Measurements from ENCODE around the gene GPX2. TPM values are rescaled to one million over a fixed set of nuclear protein-coding genes. Genes with fewer than 3 reads are reported as not detected.
"Not testable (repeated sequence)": the region's sequence is repeated elsewhere in the genome, so short reads cannot be mapped to it uniquely, and the experiment has no call there.

GPX2 gene
- polyA plus RNA-seq, 1 donor = 26.6 TPM

DNA sequence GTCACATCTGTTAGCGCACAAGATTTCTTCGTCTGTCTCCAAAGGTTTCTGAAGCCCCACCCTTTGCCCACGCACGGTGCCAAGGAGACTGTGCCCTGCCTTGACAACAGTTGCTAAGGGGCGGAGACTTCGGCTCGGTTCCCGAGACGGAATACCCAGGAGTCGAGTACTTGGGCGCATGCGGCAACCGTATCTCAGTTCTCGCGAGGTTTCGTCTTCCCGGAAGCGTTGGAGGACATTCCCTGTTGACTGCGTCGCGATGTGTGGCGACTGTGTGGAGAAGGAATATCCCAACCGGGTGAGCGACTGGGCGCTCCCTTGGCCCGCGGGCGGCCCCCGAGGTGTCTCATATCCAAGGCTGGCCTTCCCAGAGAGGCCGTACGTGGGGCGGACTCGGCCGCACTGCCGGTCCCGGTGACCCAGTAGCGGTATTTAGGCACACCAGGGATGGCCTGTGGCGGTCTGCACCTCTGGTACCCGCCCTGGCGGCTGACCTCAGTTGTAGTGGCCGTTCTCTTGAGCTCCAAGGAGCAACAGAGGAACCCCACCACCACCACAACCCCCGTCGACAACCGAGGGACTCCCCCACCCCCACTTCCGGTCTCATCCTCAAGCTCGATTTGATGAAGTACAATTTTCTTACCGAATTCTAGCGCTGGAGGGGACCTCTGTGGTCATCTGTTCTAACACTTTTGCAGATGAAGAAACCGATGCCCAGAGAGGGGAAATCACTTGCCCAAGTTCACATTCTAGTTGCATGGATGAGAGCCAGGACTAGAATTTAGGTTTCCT lies 28.1 kb downstream of the GPX2 start, which contains the start of gene CHURC1:
Gene CHURC1, plus strand, starts transcription at position 219 of the 792 bp plus-strand sequence. Its CDS starts 41 bp downstream, at position 260.
- peak within 1 kb of the TSS; percentile 74 for H3K27ac ChIP-seq (ENCODE audit: low read length)
- no peaks in the 10 kb centered on the region for H3K36me3 ChIP-seq (ENCODE audit: control insufficient read depth, insufficient read depth, low read length)
- no peaks in the 10 kb centered on the region for H3K9me3 ChIP-seq (ENCODE audit: control insufficient read depth, low read depth, low read length)
- H3K27me3 ChIP-seq (ENCODE audit: control insufficient read depth, insufficient read depth, low read length) = no peaks in the 10 kb centered on the region
- peak; percentile 98 to 99 for DNase-seq
- no CpG with 5 or more reads among the region's 49 CpGs for WGBS (ENCODE audit: insufficient coverage, low lambda C conversion rate)
- H3K4me1 ChIP-seq (ENCODE audit: control insufficient read depth, insufficient read depth, low read length) = peaks cover 7% of the 10 kb centered on the region
- peak within 1 kb of the TSS; percentile 93 for H3K4me3 ChIP-seq (ENCODE audit: low read length)

DNA sequence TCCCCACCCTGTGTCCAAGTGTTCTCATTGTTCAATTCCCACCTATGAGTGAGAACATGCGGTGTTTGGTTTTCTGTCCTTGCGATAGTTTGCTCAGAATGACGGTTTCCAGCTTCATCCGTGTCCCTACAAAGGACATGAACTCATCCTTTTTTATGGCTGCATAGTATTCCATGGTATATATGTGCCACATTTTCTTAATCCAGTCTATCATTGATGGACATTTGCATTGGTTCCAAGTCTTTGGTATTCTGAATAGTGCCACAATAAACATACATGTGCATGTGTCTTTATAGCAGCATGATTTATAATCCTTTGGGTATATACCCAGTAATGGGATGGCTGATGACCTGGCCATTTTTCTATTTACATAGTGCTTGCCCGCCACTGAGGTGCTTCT lies 29.1 kb downstream of the GPX2 start:
- not testable (repeated sequence) for H3K27me3 ChIP-seq (ENCODE audit: control insufficient read depth, insufficient read depth, low read length); H3K4me3 ChIP-seq (ENCODE audit: low read length); H3K4me1 ChIP-seq (ENCODE audit: control insufficient read depth, insufficient read depth, low read length); H3K9me3 ChIP-seq (ENCODE audit: control insufficient read depth, low read depth, low read length); H3K36me3 ChIP-seq (ENCODE audit: control insufficient read depth, insufficient read depth, low read length); DNase-seq
- peak overlapping the region; percentile 74 for H3K27ac ChIP-seq (ENCODE audit: low read length)
- no CpG with 5 or more reads among the region's 5 CpGs for WGBS (ENCODE audit: insufficient coverage, low lambda C conversion rate)

DNA sequence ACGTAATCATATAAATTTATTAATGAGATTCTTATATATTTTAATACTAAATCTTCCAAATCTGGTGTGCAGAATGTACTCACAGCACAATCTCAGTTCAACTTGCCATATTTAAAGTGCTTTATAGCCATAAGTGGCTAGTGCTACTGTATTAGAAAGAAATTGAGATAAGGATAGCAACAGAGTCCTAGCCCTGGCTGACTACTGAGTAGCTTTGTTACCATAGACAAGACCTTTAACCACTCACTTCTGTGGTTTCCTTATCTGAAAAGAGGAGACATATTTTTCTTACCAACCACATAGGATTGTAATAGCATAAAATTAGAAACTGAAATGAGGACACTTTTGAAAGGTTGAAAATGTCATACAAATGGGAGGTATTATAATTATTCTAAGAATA lies 30.3 kb downstream of the GPX2 start:
- no peaks in the 10 kb centered on the region for H3K36me3 ChIP-seq (ENCODE audit: control insufficient read depth, insufficient read depth, low read length)
- H3K27ac ChIP-seq (ENCODE audit: low read length) = no peak overlapping the region
- H3K4me1 ChIP-seq (ENCODE audit: control insufficient read depth, insufficient read depth, low read length) = peaks cover 7% of the 10 kb centered on the region
- no peaks in the 10 kb centered on the region for H3K27me3 ChIP-seq (ENCODE audit: control insufficient read depth, insufficient read depth, low read length)
- peak in 1 of 2 donors; percentile 26 for DNase-seq
- 0% methylated on average over 1 of the region's 1 CpG for WGBS (ENCODE audit: insufficient coverage, low lambda C conversion rate)
- H3K4me3 ChIP-seq (ENCODE audit: low read length) = no peak overlapping the region
- H3K9me3 ChIP-seq (ENCODE audit: control insufficient read depth, low read depth, low read length) = no peaks in the 10 kb centered on the region

DNA sequence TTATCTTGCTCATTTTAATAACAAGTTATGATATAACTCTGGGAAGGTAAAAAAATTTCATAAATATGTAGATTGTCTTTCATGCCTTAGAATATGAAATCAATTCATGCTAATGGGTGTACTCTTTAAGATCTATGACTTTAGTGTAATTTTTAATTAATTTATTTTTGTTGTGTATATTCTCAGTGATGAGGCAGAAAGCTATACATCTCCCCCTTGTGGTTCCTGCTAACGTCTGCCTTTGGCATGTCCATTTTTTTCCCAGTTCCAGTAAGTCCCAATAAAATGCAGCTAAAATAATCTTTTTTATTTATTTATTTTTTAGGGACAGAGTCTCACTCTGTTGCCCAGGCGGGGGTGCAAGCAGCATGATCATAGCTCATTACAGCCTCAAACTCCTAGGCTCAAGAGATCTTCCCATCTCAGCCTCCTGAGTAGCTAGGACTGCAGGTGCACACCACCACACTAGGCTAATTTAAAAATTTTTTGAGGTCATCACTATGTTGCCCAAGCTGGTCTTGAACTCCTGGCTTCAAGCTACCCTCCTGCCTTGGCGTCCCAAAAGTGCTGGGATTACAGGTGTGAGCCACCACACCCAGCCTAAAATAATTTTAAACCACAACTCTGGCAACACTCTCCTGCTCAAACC lies 31.6 kb downstream of the GPX2 start:
- H3K27ac ChIP-seq (ENCODE audit: low read length) = no peak overlapping the region

DNA sequence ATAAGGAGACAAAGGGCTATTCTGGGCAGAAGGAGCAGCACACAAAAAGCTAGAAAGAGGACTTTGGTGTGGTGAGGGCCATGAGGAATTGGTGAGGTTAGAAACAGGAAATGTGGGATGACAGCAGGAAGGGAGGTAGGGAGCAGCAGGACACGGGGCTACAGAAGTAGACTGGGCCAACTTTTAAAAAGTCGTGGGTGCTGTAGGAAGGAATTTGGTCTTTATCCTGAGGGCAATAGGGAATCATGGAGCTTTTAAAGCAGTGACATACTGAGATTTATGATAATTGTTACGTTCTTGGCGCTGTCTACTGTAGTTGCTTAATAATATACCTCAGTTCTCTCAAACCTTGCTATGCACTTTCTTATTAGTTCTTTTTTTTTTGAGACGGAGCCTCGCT lies 36.5 kb downstream of the GPX2 start:
- no peaks in the 10 kb centered on the region for H3K9me3 ChIP-seq (ENCODE audit: control insufficient read depth, low read depth, low read length)
- no peaks in the 10 kb centered on the region for H3K36me3 ChIP-seq (ENCODE audit: control insufficient read depth, insufficient read depth, low read length)
- no CpG with 5 or more reads among the region's 6 CpGs for WGBS (ENCODE audit: insufficient coverage, low lambda C conversion rate)
- H3K27ac ChIP-seq (ENCODE audit: low read length) = no peak overlapping the region
- H3K27me3 ChIP-seq (ENCODE audit: control insufficient read depth, insufficient read depth, low read length) = no peaks in the 10 kb centered on the region
- no peak for DNase-seq
- H3K4me3 ChIP-seq (ENCODE audit: low read length) = no peak overlapping the region
- peaks cover 2% of the 10 kb centered on the region for H3K4me1 ChIP-seq (ENCODE audit: control insufficient read depth, insufficient read depth, low read length)

More for the DNA sequence above, 31.6 kb downstream of the GPX2 start:
- H3K27me3 ChIP-seq (ENCODE audit: control insufficient read depth, insufficient read depth, low read length) = no peaks in the 10 kb centered on the region
- DNase-seq = no peak
- H3K36me3 ChIP-seq (ENCODE audit: control insufficient read depth, insufficient read depth, low read length) = no peaks in the 10 kb centered on the region
- no peaks in the 10 kb centered on the region for H3K9me3 ChIP-seq (ENCODE audit: control insufficient read depth, low read depth, low read length)
- H3K4me3 ChIP-seq (ENCODE audit: low read length) = no peak overlapping the region
- peaks cover 7% of the 10 kb centered on the region for H3K4me1 ChIP-seq (ENCODE audit: control insufficient read depth, insufficient read depth, low read length)
- WGBS (ENCODE audit: insufficient coverage, low lambda C conversion rate) = 0% methylated on average over 1 of the region's 3 CpGs

DNA sequence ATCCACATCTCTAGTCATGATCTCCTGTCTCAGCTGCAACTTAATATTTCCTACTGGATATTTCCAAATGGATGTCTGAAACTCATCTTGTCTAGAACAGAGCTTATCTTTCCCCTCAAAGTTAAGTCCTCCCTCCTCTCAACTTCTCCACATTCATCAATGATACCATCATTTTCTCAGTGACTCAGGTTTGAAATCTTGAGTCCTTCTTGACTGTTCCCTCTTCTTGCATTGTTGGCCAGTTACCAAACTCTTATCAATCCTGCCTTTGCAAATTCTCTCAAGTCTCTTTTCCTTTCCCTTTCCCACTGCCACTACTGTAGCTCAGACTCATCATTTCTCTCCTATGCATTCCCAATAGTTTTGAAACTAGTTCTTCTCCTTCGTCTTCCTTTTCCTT lies 42.6 kb downstream of the GPX2 start:
- H3K4me3 ChIP-seq (ENCODE audit: low read length) = no peak overlapping the region
- H3K36me3 ChIP-seq (ENCODE audit: control insufficient read depth, insufficient read depth, low read length) = no peaks in the 10 kb centered on the region
- no peak for DNase-seq
- peaks cover 2% of the 10 kb centered on the region for H3K27me3 ChIP-seq (ENCODE audit: control insufficient read depth, insufficient read depth, low read length)
- H3K4me1 ChIP-seq (ENCODE audit: control insufficient read depth, insufficient read depth, low read length) = no peaks in the 10 kb centered on the region
- WGBS (ENCODE audit: insufficient coverage, low lambda C conversion rate) = 78% methylated on average over 1 of the region's 1 CpG
- H3K27ac ChIP-seq (ENCODE audit: low read length) = no peak overlapping the region
- H3K9me3 ChIP-seq (ENCODE audit: control insufficient read depth, low read depth, low read length) = no peaks in the 10 kb centered on the region

DNA sequence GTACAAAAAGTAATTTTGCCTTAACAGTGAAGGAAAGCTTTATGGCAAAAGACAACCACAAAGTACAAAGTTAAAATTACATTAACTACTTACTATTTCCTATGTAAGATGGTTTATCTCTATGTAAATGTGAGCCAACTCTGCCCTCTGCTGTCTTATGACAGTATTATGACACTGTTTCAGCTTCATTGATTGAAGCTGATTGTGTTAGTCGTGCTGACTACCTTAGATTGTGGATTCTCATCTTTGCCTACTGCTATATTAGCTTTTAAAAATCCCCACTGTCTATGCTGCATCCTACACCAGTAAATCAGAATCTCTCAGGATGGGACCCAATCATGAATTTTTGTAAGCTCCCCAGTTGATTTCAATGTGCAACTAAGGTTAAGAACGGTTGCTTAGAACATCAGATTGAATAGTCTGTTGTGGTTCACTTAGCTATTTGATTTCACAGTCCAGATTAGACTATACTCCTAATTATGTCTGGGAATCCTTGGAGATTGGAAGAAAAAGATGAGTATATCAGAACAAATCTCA lies 50.6 kb downstream of the GPX2 start:
- H3K27ac ChIP-seq (ENCODE audit: low read length) = no peak overlapping the region
- H3K4me1 ChIP-seq (ENCODE audit: control insufficient read depth, insufficient read depth, low read length) = no peaks in the 10 kb centered on the region
- peak; percentile 53 to 54 for DNase-seq
- H3K36me3 ChIP-seq (ENCODE audit: control insufficient read depth, insufficient read depth, low read length) = no peaks in the 10 kb centered on the region
- no peak overlapping the region for H3K4me3 ChIP-seq (ENCODE audit: low read length)
- H3K27me3 ChIP-seq (ENCODE audit: control insufficient read depth, insufficient read depth, low read length) = peaks cover 2% of the 10 kb centered on the region
- H3K9me3 ChIP-seq (ENCODE audit: control insufficient read depth, low read depth, low read length) = no peaks in the 10 kb centered on the region
- no CpG with 5 or more reads among the region's 2 CpGs for WGBS (ENCODE audit: insufficient coverage, low lambda C conversion rate)

DNA sequence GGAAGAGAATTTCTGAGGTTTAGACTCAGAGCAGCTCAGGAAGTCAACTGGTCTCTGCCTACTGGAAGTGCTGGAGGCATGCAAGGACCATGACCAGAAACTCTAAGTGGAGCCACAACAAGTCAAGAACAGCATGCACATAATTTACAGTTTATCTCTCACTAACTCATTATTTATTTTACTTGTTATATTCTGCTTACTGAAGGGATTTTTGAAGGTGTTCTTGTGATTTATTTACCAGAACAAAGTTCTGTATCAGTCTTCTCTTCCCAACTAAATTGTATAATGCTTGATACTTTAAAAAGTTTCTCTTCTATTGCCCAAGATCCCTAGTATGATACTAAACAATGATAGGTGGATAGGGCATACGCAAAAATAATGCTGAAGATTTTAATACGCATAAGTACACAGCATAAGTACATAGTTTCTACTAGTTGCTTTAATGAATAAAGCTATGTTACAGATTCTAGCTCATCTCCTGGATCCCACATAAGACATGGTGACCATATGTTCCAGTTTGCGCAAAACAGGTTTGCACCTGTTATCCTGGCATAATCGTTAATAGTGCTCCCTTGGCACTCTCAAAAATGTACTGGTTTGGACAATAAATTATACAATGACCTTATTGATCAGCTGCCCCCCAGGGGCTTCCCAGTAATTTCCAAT lies 51.2 kb downstream of the GPX2 start:
- H3K9me3 ChIP-seq (ENCODE audit: control insufficient read depth, low read depth, low read length) = no peaks in the 10 kb centered on the region
- peaks cover 4% of the 10 kb centered on the region for H3K27me3 ChIP-seq (ENCODE audit: control insufficient read depth, insufficient read depth, low read length)
- no peak overlapping the region for H3K27ac ChIP-seq (ENCODE audit: low read length)
- DNase-seq = no peak
- no peaks in the 10 kb centered on the region for H3K36me3 ChIP-seq (ENCODE audit: control insufficient read depth, insufficient read depth, low read length)
- 100% methylated on average over 1 of the region's 4 CpGs for whole genome bisulfite sequencing (ENCODE audit: insufficient coverage, low lambda C conversion rate)
- H3K4me3 ChIP-seq (ENCODE audit: low read length) = no peak overlapping the region
- no peaks in the 10 kb centered on the region for H3K4me1 ChIP-seq (ENCODE audit: control insufficient read depth, insufficient read depth, low read length)

DNA sequence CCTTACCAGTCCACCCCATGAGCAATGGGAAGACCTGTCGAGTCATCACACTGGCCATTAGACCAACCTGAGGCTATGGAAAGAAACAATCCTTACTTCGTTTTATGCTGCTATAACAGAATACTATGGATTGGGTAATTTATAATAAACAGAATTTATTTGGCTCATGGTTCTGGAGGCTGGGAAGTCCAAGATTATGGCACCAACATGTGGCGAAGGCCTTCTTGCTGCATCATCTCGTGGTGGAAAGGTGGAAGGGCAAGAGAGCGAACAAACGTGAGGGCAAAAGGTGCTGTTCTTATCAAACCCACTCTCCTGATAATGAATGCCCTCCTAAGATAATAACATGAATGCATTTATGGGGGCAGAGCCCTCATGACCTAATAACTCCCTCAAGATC lies 53.2 kb downstream of the GPX2 start:
- no CpG with 5 or more reads among the region's 6 CpGs for WGBS (ENCODE audit: insufficient coverage, low lambda C conversion rate)
- no peak overlapping the region for H3K4me3 ChIP-seq (ENCODE audit: low read length)
- H3K9me3 ChIP-seq (ENCODE audit: control insufficient read depth, low read depth, low read length) = no peaks in the 10 kb centered on the region
- no peak for DNase-seq
- no peaks in the 10 kb centered on the region for H3K36me3 ChIP-seq (ENCODE audit: control insufficient read depth, insufficient read depth, low read length)
- no peaks in the 10 kb centered on the region for H3K4me1 ChIP-seq (ENCODE audit: control insufficient read depth, insufficient read depth, low read length)
- no peak overlapping the region for H3K27ac ChIP-seq (ENCODE audit: low read length)
- H3K27me3 ChIP-seq (ENCODE audit: control insufficient read depth, insufficient read depth, low read length) = peaks cover 10% of the 10 kb centered on the region
